A172 (cell line): ENCODE data around the gene KRTAP10-8. TPM values are rescaled to one million over a fixed set of nuclear protein-coding genes. Genes with fewer than 3 reads are reported as not detected.
A peak's percentile ranks its signal among the peaks of the same experiment; 100 is the strongest.
"Not testable (repeated sequence)": the region's sequence is repeated elsewhere in the genome, so short reads cannot be mapped to it uniquely, and the experiment has no call there.

Source experiments
- DNase-seq: peaks from one replicate; pipeline ENCODE4 v3.0.0-alpha.2; 2015; ENCODE audit warnings: low spot score
- total RNA-seq: library from RNA; depleted of rRNA; stranded (reverse); fragments of >200 nt; shearing (Covaris generic); gene quantifications from 2 replicates; pipeline ENCODE4 v1.2.3, GENCODE V29; 2014

Gene KRTAP10-8
- total RNA-seq, 1 experiment from 2014 or later, result not detected

DNA sequence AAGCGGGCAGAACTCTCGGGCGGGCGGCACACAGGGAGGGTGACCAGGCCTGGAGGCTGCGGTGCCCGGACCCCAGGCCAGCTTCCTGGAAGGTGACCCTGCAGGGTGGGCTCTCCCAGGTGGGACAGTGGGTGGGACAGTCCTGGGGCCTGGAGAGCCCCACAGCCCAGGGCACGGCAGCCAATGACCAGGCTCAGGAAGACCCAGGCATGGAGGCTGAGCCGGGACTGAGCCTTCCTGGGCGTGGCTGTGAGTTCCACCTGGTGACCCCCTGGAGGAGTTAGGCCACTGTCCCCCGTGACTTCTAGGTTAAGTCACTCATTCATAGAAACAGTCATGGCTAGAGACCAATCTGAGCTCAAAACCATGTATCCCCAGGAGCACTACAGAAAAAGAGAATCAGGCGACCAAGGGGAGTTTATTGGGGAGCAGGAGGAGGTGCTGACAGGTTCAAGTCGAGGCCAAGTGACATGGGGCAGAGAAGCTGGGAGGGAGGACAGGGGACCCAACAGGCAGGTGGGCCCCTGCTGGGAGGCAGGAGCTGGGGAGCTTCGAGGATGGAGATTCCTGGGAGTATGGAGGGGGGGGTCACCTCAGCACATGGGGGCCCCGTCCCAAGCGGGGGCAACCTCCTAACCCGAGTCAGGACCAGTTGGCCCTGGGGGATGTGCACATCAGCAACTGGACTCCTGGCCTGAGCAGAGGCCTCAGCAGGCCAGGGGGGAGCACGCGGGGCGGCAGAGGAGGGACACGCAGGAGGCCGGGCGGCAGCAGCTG, 32.6 kb upstream of the KRTAP10-8 start:
- no peak for DNase-seq

DNA sequence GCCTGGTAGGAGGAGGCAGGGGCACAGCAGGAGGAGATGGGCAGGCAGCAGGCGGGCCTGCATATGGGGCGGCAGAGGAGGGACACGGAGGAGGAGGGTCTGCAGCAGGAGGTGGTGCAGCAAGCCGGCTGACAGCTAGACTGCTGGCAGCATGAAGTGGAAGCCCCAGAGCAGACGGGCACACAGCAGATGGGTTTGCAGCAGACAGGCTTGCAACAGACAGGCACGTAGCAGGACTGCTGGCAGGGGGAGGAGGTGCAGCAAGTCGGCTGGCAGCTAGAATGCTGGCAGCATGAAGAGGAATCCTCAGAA, 32.1 kb upstream of the KRTAP10-8 start:
- no peak for DNase-seq

DNA sequence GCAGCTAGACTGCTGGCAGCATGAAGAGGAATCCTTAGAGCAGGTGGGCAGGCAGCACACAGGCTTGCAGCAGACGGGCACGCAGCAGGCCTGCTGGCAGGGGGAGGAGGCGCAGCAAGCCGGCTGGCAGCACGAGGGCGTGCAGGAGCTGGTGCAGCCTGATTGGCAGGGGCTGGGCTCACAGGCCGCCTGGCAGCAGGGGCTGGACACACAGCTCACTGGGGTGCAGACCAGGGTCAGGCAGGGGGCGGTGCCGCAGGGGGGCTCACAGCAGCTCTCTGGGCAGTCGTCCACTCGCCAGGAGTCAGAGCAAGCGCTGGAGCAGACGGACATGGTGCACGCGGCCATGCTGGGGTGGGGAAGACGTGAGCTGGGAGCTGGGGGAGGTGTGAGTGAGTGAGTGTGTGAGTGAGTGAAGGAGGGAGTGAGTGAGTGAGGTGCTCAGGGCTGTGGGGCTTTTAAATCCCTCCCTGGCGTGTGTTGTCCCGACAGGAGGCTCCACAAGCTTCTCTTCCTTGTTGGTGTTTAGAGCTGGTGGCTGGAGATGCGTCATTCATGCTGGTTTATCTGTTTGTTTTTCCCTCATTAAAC, 31.6 kb upstream of the KRTAP10-8 start, which contains the start of gene KRTAP10-5:
Gene KRTAP10-5 (minus strand): TSS at position 374 of the 591 bp plus-strand sequence. CDS start 26 bp downstream, at position 348.
- not testable (repeated sequence) for DNase-seq

DNA sequence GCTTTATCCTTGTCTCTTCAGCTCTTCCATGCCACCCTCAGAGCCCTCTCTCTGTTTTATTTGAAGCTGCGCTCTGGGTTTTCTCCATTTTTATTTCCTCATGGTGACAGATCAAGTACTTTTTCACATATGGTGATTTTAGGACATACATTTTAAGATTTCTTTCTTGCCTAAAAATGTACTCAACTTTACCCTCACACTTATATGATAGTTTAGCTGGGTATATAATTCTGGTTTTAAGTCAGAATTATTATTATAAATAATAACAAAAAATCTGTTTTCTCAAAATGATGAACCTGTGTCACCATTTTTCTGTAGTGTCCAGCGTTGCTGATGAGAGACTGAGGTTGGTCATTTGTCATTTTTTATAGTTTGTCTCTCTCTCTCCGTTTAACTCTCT, 30.7 kb upstream of the KRTAP10-8 start:
- no peak for DNase-seq

DNA sequence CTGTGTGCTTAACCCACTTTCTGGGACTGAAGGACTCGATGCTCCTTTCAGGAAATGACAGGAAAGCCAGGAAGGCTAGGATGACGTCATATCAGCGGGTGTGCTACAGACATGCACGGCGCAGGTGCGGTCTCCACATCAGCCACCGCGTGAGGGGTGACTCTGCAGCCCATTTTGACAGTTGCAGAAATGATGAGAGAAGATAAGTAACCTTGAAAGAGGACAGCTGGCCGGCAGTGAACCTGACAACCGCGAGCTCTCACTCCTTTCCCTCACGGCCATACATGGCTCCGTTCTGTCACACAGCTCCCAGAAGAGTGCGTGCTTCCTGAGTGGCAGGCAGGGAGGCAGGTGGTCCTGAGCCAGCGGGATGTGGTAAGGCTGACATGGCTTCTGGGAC, 29.8 kb upstream of the KRTAP10-8 start:
- DNase-seq, result peak; percentile 7

DNA sequence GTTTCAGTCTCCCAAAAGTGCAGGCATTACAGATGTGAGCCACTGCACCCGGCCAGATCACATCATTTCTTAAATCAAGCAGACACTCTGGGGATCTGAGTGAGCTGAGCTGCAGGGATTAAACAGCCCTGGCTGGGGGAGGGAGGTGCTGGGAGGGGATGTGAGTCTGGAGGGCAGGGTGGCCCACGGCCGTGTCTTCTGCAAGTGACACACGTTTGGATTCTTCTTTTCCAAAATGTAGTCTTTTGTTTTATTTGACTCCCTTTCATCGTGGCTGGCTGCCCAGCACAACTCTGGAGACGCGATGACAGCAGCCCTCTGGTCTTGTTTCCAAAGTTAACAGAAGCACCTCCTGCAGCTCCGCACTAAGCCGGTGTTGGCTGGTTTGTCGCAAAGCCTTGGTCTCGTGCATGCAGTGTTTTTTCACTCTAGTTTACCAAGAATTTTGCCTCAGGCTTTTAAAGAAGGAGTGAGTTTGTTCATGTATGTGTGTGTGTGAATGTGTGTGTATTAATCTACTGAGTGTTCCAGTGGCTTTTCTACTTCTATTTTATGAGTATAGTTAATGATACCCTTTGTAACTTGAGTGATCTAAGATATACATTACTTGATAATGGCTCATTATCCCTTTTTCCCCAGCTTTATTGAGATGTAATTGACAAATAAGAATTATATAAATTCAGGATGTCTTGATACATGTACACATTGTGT, 28.6 kb upstream of the KRTAP10-8 start:
- no peak for DNase-seq

DNA sequence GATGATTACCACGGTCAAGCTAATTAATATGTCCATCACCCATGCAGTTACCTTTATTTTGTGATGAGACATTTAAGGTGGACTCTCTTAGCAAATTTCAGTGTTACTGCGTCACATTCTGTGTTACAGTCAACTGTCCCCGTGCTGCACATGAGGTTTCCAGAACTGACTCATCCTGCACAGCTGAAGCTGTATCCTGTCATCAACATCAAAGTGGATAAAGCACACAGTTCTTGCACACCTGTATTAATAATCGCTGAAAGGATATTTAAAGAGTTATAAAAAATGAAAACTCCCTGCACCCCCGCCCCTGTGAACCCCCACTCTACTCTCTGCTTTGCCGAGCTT, 28.1 kb upstream of the KRTAP10-8 start:
- DNase-seq, result no peak

DNA sequence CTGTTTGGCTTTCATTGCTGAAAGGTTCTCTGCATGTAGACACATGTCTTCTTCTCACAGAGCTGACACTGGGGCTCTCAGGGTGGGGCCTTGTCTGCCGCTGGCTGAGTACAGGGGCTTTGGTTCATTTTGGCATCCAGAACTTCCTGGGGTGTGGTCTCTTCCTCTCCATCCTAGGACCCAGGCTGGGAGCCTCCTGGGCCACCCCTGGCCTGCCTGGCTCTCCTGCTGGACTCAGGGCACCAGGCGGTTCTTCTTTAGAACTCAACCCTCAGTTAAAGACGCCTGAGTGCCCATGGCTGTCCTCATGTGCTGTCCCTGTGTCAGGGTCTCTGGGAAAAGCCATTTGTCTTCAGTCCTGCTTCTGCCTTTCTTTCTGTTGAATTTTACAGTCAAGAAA, 26.0 kb upstream of the KRTAP10-8 start:
- DNase-seq, result no peak

DNA sequence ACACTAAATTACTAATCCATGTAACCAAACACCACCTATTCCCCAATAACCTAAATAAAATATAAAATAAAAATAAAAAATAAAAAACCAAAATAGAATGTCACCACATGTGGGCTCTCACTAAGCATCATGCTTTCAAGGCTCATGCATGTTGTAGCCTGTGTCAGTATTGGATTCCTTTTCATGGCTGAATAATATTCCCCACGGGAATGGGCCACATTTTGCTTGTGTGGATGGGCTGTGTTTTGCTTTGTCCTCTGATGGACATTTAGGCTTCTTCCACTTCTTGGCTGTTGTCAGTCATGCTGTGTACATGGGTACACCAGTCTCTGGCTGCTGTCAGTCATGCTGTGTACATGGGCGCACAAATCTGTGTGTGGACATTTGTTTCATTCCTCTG, 22.8 kb upstream of the KRTAP10-8 start:
- DNase-seq, result no peak

DNA sequence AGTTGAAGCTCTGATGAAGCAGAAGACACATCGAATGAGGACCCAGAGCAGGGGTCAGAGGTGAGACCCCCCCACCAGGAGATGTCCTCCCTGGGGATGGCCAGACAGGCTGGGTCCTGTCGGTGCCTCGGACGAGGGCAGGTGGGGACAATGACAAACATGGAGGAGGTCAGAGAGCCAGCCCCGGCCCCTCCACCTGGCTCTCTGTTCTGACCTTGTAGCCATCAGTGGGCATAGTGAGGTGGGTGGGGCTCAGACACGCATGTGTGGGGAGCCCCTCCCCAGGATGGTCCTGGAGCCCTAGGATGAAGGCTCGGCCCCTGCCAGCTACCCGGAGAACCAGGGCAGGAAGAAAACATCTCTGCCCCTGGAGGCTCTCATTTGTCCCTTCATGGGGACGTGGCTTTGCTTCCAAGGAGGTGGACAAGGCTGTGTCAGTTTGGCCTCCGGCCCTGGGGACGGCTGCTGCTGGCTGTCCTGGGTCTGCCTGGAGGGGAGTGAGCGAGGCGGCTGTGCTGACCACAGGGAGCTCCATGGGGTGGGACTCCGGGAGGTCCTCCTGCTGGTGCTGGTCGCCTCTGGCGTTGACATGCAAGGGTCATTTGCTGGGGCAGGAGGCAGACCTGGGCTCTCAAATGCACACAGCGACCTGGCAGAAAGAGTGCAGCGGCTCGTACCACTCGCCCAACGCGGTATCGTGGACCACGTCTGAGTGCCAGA, 22.1 kb upstream of the KRTAP10-8 start:
- DNase-seq, result no peak

DNA sequence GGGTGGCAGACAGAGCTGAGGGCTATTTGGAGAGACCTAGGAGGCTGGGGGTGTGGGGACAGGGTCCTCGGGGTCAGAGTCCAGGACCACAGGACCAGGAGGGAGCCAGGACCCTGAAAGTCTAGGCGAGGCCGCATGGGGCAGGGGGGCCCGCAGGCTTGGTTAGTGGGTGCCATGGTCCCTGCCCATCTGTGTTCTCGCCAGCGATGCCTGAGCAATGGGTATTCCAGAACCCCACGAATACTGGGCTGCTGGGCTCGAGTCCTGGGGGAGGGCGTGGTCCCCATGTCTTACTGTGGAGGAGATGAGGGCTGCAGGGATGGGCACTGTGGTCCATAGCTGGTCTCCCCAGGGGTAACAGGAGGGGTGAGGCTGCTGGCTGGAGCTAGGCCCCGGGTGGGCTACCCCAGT, 21.6 kb upstream of the KRTAP10-8 start:
- DNase-seq, result no peak

DNA sequence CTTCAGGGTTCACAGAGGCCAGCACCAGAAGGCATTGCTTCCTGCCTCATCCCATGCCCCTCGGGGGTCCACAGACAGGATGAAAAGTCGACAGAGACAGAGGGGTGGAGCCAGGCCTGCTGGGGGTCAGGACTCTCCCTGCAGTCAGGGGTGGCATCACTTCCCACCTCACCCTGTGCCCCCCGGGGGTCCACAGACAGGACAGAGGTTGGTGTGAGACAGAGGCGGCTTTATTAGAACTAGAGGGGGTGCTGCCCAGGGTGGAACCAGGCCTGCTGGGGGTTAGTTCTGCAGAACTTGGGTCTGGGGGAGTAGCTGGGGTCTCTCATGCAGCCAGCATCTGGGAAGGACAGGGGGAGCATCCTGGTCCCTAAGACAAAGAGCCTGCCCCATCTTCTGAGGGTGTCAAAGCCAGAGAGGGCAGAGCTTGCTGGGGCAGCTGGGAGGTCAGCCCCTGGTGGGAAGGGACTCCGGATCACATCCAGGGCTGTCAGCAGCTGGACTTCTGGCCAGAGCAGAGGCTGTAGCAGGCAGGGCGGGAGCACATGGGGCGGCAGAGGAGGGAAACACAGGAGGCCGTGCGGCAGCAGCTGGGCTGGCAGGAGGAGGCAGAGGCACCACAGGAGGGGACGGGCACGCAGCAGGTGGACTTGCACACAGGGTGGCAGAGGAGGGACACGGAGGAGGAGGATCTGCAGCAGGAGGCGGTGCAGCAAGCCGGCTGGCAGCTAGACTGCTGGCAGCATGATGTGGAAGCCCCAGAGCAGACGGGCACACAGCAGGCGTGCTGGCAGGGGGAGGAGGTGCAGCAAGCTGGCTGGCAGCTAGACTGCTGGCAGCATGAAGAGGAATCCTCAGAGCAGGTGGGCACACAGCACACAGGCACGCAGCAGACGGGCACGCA, 20.7 kb upstream of the KRTAP10-8 start:
- not testable (repeated sequence) for DNase-seq

DNA sequence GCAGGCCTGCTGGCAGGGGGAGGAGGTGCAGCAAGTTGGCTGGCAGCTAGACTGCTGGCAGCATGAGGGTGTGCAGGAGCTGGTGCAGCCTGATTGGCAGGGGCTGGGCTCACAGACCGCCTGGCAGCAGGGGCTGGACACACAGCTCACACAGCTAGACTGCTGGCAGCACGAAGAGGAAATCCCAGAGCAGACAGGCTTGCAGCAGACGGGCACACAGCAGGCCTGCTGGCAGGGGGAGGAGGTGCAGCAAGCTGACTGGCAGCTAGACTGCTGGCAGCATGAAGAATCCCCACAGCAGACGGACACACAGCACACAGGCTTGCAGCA, 20.1 kb upstream of the KRTAP10-8 start:
- not testable (repeated sequence) for DNase-seq

DNA sequence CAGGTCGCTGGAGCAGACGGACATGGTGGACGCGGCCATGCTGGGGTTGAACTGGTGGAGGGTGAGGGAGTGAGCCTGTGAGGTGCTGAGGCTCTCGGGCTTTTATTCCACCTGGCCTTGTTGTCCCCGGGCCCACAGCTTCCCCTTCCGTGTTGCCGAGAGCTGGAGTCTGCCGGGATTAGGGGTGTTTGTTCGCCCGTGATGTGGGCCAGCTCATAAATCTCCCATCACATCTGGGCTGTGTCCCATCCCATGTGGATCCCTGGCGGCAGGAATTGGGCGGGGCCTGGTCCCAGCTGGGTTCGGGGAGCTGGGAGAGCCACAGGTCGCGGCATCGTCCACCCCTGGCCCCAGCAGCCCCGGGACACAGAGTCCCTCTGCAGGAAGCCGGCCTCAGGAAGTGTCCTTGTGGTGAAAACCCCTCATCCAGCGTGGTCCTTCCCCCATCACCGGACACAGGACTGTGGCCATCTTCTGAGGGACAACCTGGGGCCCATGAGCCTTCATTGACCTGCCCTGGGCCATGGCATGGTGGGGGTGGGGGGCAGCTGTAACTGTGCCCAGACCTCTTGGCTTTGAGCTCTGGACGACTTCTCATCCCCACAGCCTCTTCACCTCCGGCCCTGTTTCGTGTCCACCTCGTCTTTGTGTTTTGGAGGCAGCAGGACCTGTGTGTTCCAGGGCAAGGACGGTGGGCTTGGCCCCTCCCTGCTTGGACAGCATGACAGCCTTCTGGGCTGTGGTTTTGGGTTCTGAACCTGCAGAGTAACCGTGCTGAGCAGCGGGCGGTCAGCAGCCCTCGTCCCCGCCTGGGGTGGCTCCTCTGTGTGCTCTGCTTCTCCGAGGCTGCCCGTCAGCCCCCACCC, 19.2 kb upstream of the KRTAP10-8 start, which contains the start of gene KRTAP10-6:
Gene KRTAP10-6 (minus strand): TSS at position 60 of the 866 bp plus-strand sequence. CDS start 21 bp downstream, at position 39.
- no peak for DNase-seq

DNA sequence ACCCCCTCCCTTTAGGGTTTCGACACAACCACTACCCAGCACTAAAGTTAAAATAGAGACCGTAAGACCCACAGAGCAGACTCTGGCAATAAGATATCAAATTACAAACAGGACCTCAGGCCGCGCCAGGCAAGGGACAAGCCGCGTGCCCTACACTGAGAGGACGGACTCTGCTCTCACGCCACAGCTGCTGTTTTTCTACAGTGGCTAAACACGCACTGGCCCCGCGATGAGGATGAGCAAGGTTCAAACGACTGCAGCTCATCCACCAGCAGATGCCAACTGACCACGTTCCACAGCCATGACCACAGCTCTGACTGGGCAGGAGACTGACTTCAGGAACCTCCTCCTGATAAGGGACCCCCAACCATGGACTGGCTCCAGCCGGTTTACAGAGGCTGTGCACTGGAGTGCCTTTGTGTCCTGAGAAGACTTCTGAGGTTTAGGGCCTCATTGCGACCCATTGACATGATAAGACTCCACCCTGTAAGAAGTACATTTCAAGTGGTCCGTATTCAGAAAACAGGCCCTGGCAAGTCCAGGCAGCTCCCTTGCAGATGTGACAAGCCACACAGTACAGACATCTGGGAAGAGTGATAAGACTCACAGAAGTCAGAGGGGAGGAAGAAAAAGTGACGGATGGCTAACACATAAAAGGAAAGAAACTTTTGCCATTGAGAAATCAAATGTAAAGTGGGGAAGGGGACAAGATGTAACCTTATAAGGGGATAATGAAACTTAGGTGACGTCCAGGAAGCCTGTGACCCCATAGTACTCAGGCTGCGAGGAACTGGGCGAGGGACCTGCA, 18.1 kb upstream of the KRTAP10-8 start:
- no peak for DNase-seq

DNA sequence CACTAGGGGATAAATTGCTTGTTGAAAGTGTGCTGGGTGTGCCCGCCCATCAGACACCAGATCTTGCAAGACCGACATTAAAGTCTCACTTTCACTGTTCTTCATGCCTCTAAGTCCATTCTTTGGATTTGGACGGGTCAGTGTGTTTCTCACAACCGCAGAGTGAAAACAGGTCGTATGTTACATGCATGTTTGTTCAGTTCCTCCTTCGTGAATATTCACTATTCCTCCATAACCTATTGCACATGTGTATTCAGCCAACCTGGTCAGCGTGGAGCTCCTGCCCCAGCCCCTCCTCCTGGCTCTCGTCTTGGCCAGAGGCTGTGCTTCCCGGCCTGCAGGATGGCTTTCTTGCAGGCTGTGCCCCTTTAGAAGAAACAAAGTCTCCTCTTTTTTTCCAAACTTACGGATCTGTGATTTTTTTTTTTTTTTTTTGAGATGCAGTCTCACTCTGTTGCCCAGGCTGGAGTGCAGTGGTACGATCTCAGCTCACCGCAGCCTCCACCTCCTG, 17.4 kb upstream of the KRTAP10-8 start:
- DNase-seq, result no peak

DNA sequence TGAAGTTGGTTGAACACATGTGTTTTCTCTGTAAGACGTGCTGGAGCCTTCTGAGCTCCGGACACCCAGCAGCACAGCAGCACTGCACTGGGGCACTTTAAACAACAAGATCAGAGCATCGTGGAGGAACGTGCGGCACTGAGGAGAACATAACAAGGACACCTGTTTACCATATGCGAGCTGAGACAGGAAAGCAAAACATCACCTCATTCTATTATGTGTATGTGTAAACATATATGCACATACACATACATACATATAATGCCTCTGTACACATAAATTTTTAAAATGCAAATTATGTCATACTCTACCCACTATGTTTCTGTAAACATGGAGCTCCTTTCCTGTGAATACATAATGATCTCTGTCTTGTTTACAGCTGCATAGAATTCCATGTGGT, 16.4 kb upstream of the KRTAP10-8 start:
- DNase-seq, result no peak

DNA sequence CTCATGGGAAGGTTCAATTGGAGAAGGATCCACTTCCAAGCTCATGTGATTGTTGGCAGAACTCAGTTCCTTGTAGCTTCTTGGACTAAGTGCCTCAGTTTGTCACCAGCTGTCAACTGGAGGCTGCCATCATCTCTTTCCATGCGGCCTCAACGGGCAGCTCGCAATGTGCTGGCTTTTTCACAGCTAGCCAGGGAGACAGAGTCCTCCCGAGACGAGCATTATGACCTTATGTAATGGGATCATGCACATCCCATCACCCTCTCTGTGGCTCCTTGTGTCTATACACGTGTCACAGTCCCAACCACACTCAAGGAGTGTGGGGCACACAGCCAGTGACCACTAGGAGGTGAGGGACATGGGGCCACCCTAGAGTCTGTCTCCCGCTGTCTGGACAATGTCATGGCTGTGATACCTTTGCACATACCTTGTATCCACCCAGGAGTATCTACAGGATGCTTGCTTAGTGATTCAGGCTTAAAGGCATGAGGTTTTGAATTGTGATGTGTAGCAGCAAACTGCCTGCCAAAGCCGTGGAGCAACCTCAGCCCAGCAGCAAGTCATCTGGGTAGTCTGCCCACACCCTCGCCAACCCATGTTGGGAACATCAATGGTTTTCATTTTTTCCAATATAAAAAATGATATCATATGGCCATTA, 15.7 kb upstream of the KRTAP10-8 start:
- DNase-seq, result peak; percentile 13

DNA sequence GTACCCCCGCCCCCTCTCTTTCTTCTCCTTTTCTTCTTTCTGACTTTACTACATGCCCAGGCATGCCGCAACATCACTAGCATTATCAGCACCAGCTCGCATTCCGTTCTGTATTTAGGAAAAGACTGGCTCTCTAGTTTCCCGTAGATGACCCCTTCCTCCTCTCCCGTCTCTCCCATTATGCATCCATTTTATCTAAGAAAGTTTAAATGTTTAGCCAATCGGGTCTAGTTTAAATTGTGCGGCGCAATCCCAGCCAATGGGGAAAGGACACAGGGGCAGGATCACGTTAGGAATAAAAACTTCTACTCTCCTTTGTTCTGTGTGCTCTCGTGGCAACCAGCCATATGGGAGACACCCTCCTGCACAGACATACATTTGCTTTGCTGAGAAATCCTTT, 13.8 kb upstream of the KRTAP10-8 start:
- DNase-seq, result no peak
